GM19035 (cell line): ENCODE data around the gene UBAC2.
A peak's percentile ranks its signal among the peaks of the same experiment; 100 is the strongest.

Source experiments
- ATAC-seq: cut with Tn5 transposase; IDR thresholded peaks from one replicate; pipeline ENCODE4 v1.9.1; 2021; ENCODE audit not compliant: unreplicated experiment

The UBAC2 gene

DNA sequence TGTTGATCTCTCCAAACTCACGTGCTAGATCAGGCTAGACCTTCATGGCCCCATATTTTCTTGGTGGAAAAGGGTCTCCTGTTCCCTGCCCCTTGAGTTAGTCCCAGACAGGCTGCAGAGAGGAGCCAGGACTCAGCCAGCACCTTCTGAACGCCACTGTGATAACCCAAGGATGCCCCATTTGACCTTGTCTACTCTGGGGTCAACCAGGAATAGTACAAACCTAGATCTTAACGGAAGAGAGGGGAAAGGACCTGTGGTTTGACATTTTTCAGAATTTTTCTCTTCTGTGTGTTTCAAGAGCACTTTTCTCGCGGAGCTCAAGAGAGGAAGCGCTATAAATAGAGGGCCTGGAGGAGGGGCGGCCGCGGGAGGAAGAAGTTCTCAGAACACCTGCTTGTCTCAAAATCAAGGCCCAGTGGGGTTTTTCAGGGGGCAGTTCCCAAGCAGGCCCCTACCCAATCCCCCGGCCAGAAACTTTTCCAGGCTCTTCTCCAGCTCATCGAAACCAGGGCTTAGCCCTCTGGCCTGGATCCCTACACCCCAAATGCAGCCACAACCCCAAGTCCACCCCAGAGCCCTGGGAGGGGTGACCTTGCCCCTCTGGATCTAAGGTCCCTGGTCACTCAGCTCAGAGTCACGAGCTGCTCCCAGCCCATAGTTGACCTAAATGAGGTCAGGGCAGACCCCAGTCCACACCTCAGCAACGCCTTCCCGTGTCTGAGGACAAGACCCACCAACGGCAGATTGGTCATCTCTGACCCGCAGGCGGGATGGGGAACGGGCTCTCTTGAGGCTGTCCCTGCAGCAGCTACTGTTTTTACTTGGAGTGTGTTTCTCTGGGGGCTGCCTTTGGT is 225.1 kb downstream of the UBAC2 start:
- ATAC-seq = peak; percentile 66

DNA sequence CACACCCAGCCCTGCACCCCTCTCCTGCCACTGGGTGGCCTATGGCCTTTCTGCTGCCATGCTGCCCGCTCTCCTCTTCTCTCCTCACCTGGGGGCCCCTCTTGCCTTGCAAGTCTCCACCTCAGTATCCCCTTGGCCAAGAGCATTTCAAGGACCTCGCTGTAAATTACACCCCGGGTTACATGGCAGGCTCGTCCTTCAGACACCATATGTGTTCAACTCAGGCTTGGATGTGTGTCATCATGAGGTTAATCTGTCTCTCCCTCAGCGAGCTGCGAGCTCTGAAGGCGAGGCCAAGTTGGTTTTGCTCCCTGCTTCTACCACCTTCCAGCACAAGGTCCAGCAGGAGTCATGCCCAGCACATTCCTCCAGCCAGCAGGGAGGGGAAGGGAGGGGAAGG is 225.8 kb downstream of the UBAC2 start:
- no peak for ATAC-seq

DNA sequence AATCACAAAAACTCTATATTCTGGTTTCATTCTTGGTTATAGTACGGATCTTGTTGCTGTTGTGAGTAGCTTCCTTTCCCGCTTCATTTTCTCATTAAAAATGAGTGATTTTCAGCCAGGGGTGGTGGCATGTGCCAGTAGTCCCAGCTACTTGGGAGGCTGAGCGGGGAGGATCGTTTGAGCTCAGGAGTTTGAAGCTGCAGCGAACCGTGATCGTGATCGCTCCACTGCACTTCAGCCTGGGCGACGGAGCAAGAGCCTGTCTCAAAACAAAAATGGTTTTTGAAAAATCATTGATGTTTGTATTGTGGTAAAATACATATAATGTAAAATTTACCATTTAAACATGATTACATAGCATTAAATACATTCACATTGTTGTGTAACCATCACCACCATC is 229.0 kb downstream of the UBAC2 start:
- no peak for ATAC-seq

DNA sequence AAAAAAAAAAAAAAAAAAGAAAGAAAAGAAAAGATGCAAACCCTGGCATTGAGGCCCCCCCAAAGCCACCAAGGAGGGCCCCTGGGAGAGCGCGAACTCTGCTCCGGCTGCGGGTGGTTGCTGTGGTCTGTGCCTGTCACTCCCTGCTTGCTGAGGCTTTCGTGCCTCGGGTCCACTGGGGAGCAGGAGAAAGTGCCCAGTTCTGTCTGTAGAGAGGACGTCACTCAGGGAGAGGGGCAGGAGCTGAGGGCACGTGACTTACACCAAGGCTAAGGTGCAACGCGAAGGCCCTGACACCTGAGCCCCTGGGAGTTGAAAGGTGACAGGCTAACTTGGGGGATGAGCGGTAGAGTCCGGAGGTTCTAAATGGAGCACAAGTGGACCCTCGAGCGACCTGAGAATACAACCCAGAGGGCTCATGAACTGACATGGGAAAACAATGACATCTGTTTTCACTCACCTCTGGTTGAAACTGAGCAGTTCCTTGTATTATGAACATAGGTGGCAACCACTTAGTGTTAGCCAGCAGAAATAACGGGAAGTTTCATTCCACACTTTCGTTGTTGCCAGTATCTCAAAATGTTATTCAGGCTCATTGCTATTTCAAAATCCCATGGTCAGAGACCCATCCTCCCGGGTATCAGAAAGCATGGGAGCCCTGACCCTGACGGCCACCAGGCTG is 231.4 kb downstream of the UBAC2 start:
- peak; percentile 14 for ATAC-seq

DNA sequence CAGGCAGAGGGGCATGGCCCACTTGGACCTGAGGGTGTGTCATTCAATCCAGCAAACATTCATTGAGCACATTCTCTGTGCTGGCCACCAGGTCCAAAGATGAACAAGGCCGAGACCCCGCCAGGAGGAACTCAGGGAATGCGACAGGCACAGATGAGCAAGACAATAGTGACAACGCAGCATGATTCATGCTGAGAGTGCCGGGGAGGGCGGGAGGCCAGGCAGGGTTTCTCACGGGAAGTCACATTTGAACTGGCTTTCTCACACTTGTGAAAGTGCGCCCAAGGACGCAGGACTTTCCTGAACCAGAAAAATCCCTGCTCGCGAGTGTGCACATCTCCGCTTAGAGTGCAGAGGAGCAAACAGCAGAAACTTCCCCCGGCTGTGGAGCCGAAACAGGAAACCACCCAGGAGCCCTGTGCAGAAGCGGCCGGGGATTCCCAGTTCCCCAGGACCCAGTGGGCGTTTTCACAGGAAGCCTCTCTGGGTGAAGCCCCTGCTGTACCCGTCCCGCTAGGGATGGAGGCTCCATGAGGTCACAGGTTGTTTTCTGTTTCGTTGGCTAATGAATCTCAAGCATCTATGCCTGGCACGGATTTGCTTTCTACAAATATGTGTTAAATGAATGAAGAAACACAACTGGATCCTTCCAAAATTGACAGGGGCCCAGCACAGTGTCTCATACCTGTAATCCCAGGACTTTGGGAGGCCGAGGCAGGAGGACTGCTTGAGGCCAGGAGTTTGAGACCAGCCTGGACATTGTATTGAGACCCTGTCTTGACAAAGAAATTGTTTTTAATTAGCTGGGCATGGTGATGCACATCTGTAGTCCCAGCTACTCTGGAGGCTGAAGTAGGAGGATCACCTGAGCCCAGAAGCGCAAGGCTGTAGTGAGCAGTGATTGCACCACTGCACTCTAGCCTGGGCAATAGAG is 232.2 kb downstream of the UBAC2 start:
- peak; percentile 53 for ATAC-seq

DNA sequence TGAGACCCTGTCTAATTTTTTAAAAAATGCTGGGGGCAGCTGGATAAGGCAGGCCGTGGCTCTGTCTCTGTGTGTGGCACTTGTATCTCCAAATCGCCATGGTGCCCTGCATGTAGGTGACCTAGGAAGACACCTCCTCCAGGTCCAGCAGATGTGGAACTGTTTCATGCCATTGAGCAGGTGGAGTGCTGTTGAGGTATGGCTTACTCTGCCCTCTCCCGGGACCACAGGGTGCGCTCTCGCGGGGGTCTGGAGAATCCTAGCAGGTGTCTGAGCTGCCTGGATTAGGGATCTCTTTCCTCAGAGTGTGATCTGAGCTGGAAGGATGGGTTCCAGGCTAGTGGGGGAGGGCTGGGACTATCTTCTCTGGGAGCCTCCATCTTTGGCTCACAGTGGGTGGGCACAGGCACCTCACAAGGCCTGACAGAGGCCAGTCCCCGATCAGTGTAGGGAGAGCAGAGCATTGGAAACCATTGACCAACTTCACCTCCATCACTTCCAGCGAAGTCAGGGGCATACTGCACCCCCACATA is 233.0 kb downstream of the UBAC2 start:
- ATAC-seq = no peak

DNA sequence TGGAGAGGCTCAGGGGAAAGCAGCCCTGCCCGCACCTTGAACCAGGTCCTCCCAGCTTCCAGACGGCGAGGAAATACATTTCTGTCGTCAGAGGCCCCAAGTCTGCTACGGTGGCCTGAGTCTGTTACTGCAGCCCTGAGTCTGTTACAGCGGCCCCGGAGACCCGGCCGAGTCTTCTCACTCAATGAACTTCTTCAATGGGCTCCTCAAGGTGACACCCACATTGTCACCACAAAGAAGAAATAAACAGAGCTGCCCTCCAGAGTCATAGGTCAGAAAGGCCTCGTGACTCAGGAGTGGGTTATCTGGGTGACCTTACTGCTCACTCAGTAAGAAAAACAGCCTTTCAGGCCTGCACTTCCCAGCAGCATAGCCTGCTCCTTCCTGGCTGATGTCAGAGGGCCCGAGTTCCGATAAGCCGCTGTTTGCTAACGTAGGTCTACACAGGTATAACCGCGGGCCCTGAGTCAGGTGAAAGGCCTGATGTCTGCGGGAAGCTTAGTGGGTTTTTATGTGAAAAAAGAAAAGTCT is 233.7 kb downstream of the UBAC2 start:
- ATAC-seq = no peak

DNA sequence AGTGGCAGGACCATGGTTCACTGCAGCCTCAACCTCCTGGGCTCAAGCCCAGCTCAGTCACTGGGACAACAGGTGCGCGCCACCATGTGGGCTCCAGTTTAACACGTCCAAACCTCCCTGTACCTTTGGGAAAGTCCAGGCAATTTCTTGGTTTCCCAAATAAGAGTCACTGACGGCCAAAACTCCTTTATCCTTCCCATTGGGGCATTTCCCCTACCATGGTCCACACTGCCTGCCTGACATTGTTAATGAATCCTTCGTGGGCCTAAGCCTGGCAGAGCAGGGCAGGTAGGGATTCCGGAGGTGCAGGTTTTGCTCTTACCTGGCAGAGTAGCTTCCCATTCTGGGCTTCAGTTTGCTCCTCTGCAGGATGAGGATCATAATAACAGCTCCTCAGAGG is 234.5 kb downstream of the UBAC2 start:
- no peak for ATAC-seq

DNA sequence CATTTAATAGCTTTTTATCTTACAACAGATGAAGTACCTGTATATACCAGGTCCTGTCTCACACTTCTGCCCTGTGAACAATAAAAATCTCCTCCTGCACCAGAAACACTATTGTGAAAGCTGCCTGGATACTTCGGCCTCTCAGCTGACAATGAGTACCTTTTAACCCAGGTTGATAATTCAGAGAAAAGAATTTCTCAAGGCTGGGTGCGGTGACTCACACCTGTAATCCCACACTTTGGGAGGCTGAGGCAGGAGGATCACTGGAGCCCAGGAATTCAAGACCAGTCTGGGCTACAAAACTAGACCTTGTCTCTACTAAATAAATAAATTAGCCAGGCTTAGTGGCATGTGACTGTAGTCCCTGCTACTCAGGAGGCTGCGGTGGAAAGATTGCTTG is 235.3 kb downstream of the UBAC2 start:
- ATAC-seq = no peak
